GM12892 (cell line): ENCODE measurements around the gene DNMT3L.

Source experiments
- POLR2A ChIP-seq: IDR thresholded peaks from 2 replicates; pipeline ENCODE4 v1.6.1; 2011; ENCODE audit warnings: low read depth, low read length, control low read depth
- POLR2AphosphoS5 ChIP-seq: IDR thresholded peaks from 2 replicates; pipeline ENCODE4 v1.6.1; 2011; ENCODE audit warnings: low read depth, low read length, control low read depth

DNA sequence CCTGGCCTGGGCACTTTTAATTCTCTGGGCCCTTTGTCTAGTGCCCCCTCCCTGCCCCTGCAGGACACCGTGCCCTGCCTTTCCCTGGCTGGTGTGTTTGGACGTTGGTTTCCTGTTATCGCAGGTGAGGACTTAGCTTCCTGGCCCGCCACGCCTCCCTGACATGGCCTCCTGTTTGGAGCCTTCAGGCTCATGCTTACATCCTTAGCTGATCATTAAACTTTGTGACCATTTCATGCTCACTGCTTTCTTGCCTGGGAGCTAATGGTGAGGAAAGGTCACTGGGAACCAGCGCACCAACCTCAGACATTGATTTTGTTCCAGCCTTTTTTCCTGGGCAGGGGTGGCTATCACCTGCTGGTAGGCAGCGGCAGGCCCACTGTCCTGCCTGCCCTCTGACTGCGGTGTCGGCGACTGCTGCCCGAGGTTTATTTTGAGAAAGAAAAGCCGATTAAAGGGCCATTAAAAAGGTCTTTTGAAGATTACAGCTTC is 41.8 kb upstream of the DNMT3L start:
- TF ChIP-seq POLR2A, result no peak
- TF ChIP-seq POLR2AphosphoS5, result no peak
